Ectodermal cell (in vitro differentiated cells): ENCODE results near the gene SAV1.

Source experiments
- H3K27ac ChIP-seq: 2 replicates; pipeline ENCODE4 v1.7.0; 2013; ENCODE audit warnings: mild to moderate bottlenecking, low read depth, low read length; ENCODE audit not compliant: insufficient read depth, poor library complexity, severe bottlenecking
- H3K27me3 ChIP-seq: 2 replicates; pipeline ENCODE4 v1.7.0; 2013; ENCODE audit warnings: mild to moderate bottlenecking, low read length; ENCODE audit not compliant: insufficient read depth, control insufficient read depth, poor library complexity, severe bottlenecking
- H3K36me3 ChIP-seq: one replicate; pipeline ENCODE4 v1.7.0; 2013; ENCODE audit warnings: low read length; ENCODE audit not compliant: control insufficient read depth, insufficient read depth
- H3K4me1 ChIP-seq: one replicate; pipeline ENCODE4 v1.7.0; 2013; ENCODE audit warnings: low read length; ENCODE audit not compliant: control insufficient read depth, insufficient read depth
- H3K4me3 ChIP-seq: 2 replicates; pipeline ENCODE4 v1.7.0; 2013; ENCODE audit warnings: low read depth, low read length, control low read depth; ENCODE audit not compliant: insufficient read depth
- H3K9me3 ChIP-seq: 2 replicates; pipeline ENCODE4 v1.7.0; 2013; ENCODE audit warnings: mild to moderate bottlenecking, low read length, moderate library complexity; ENCODE audit not compliant: control insufficient read depth
- WGBS, 2 experiments: methylation state at CpG; one replicate each; pipeline ENCODE4 v1.1.7; 2013; ENCODE audit warnings: missing lambda C conversion rate in 2 of 2; 5-methylcytosine and 5-hydroxymethylcytosine counted together

Gene SAV1

GRCh38 chr14:50608302-50608851 is 59.7 kb downstream of the SAV1 start:
- Histone ChIP-seq H3K36me3 (no peaks in the 10 kb centered on the region), H3K9me3 (no peaks in the 10 kb centered on the region), H3K27me3 (no peaks in the 10 kb centered on the region), H3K4me1 (no peaks in the 10 kb centered on the region), H3K27ac (no peak overlapping the region), H3K4me3 (no peak overlapping the region)
- 100% methylated on average over 1 of the region's 1 CpG; no CpG with 5 or more reads in 1 of the 2 experiments for WGBS, 2 experiments

GRCh38 chr14:50607761-50608160 is 60.3 kb downstream of the SAV1 start:
- Histone ChIP-seq H3K27me3 (no peaks in the 10 kb centered on the region), H3K27ac (no peak overlapping the region), H3K4me1 (no peaks in the 10 kb centered on the region), H3K36me3 (no peaks in the 10 kb centered on the region), H3K4me3 (no peak overlapping the region), H3K9me3 (no peaks in the 10 kb centered on the region)
- WGBS, 2 experiments, result 88 to 100% methylated on average over 1 of the region's 1 CpG

- Histone ChIP-seq H3K4me1 (no peaks in the 10 kb centered on the region), H3K4me3 (no peak overlapping the region), H3K36me3 (no peaks in the 10 kb centered on the region), H3K9me3 (no peaks in the 10 kb centered on the region), H3K27me3 (no peaks in the 10 kb centered on the region), H3K27ac (no peak overlapping the region)
- WGBS, 2 experiments, result 91% methylated on average over 3 of the region's 3 CpGs
These were observed 60.9 kb downstream of the SAV1 start for GRCh38 chr14:50607181-50607580.

- Histone ChIP-seq H3K27me3 (no peaks in the 10 kb centered on the region), H3K27ac (no peak overlapping the region), H3K4me3 (no peak overlapping the region), H3K36me3 (no peaks in the 10 kb centered on the region), H3K9me3 (no peaks in the 10 kb centered on the region), H3K4me1 (no peaks in the 10 kb centered on the region)
- WGBS, 2 experiments, result 90 to 94% methylated on average over 1 to 2 of the region's 2 CpGs
These were observed 61.6 kb downstream of the SAV1 start for GRCh38 chr14:50606468-50606867.

- no peaks in the 10 kb centered on the region for H3K9me3 ChIP-seq
- H3K27ac ChIP-seq, result no peak overlapping the region
- H3K36me3 ChIP-seq, result no peaks in the 10 kb centered on the region
- 0% methylated on average over 1 of the region's 1 CpG for WGBS, 2 experiments
- no peak overlapping the region for H3K4me3 ChIP-seq
- H3K4me1 ChIP-seq, result no peaks in the 10 kb centered on the region
- H3K27me3 ChIP-seq, result no peaks in the 10 kb centered on the region
These were observed 62.3 kb downstream of the SAV1 start for GRCh38 chr14:50605766-50606165.

GRCh38 chr14:50603565-50603964 is 64.5 kb downstream of the SAV1 start:
- H3K27ac ChIP-seq, result no peak overlapping the region
- no peak overlapping the region for H3K4me3 ChIP-seq
- no peaks in the 10 kb centered on the region for H3K9me3 ChIP-seq
- no peaks in the 10 kb centered on the region for H3K4me1 ChIP-seq
- no peaks in the 10 kb centered on the region for H3K27me3 ChIP-seq
- WGBS, 2 experiments, result 93 to 97% methylated on average over 2 of the region's 2 CpGs
- no peaks in the 10 kb centered on the region for H3K36me3 ChIP-seq

- Histone ChIP-seq H3K4me1 (no peaks in the 10 kb centered on the region), H3K27ac (no peak overlapping the region), H3K4me3 (no peak overlapping the region), H3K36me3 (no peaks in the 10 kb centered on the region), H3K27me3 (no peaks in the 10 kb centered on the region), H3K9me3 (no peaks in the 10 kb centered on the region)
- WGBS, 2 experiments, result 87 to 91% methylated on average over 2 to 3 of the region's 3 CpGs
These were observed 66.1 kb downstream of the SAV1 start for GRCh38 chr14:50602035-50602434.

- Histone ChIP-seq H3K36me3 (no peaks in the 10 kb centered on the region), H3K4me1 (no peaks in the 10 kb centered on the region), H3K27ac (no peak overlapping the region), H3K9me3 (no peaks in the 10 kb centered on the region), H3K4me3 (no peak overlapping the region), H3K27me3 (no peaks in the 10 kb centered on the region)
- 94 to 100% methylated on average over 1 to 2 of the region's 2 CpGs for WGBS, 2 experiments
These were observed 66.7 kb downstream of the SAV1 start for GRCh38 chr14:50601394-50601793.

GRCh38 chr14:50600849-50601248 is 67.3 kb downstream of the SAV1 start:
- H3K4me3 ChIP-seq, result no peak overlapping the region
- H3K9me3 ChIP-seq, result no peaks in the 10 kb centered on the region
- H3K4me1 ChIP-seq, result no peaks in the 10 kb centered on the region
- WGBS, 2 experiments, result 43 to 44% methylated on average over 3 to 4 of the region's 5 CpGs
- no peaks in the 10 kb centered on the region for H3K27me3 ChIP-seq
- no peak overlapping the region for H3K27ac ChIP-seq
- no peaks in the 10 kb centered on the region for H3K36me3 ChIP-seq

- 41 to 90% methylated on average over 1 to 3 of the region's 4 CpGs for WGBS, 2 experiments
- Histone ChIP-seq H3K36me3 (no peaks in the 10 kb centered on the region), H3K4me3 (no peak overlapping the region), H3K27ac (no peak overlapping the region), H3K4me1 (no peaks in the 10 kb centered on the region), H3K27me3 (no peaks in the 10 kb centered on the region), H3K9me3 (no peaks in the 10 kb centered on the region)
These were observed 68.2 kb downstream of the SAV1 start for GRCh38 chr14:50599700-50600444.
